Measurements from ENCODE around the gene GRIN2C.

The GRIN2C gene

DNA sequence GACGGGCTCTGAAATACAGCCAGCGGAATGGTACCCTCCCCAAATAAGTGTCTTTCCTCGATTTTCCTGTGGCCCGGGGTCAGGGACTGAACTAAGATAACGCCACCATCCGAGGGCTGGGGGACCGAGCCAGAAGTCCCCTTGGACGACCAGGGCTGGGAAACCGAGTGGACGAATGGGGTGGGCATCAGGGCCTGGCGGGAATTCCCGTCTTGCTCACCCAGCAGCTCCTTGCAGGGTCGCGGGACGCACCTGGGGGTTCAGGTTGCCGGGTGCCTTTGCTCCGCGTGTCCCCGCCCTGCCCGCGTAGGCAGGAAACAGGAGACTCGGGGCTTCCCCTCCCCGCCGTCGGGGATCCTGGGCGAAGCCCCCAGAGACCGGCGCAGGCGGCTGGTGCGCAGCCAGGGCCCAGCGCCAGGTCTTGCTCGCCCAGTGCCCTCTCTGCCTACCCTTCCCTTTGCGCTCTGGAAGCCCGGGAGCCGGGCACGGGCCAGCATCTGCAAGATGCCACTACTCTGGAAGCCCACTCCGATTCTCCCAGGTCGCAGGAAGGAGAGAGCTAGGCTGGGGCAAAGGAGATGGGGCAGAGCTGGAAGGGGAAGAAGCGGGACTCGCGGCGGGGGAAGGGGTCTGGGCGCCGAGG, 665 bp upstream of the GRIN2C start:
- TF ChIP-seq ESRRG (CRISPR knock-in tag; IDR thresholded peaks at IDR 0.05) (no peak), ARNTL (CRISPR knock-in tag; IDR thresholded peaks at IDR 0.05; ENCODE audit: borderline replicate concordance, low read depth) (no peak)
- ATAC-seq, result peak; percentile 9

DNA sequence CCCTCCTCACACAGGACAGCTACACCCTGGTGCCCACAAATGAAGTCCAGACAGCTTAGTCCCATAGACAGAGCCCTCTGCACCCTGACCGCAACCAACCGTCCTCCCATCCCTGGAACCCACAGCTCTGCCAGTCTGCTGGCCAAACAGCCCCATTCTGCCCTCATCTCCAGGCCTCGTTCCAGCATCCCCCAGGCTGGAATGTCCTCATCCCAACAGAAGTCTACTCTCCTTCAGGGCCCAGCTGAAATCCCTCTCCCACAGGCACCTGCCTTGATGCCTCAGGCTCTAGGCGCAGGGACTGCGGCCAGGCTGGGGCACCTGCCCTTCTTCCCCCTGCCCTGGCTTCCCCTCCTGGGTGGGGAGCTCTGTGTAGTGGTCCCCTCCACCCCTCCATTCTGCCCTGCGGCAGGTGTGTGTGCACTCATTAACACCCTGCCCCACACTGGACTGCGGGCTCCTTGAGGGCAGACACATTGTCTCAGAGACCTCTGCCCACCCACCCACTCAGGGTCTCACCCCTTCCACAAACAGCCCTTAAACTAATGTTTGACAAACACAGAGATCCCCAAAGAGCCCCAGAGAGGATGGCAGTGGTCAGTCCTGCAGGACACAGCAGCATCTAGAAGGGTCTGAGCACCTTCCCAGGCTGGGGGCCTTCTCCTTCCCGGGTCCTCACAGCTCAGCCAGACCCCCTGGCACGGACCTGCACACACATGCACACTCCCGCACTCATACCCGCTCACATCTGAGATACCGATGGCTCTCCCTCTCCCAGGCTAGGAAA, 820 bp downstream of the GRIN2C start:
- TF ChIP-seq ISL1 (CRISPR knock-in tag; IDR thresholded peaks at IDR 0.05), result no peak
- TF ChIP-seq, protein P1, sequence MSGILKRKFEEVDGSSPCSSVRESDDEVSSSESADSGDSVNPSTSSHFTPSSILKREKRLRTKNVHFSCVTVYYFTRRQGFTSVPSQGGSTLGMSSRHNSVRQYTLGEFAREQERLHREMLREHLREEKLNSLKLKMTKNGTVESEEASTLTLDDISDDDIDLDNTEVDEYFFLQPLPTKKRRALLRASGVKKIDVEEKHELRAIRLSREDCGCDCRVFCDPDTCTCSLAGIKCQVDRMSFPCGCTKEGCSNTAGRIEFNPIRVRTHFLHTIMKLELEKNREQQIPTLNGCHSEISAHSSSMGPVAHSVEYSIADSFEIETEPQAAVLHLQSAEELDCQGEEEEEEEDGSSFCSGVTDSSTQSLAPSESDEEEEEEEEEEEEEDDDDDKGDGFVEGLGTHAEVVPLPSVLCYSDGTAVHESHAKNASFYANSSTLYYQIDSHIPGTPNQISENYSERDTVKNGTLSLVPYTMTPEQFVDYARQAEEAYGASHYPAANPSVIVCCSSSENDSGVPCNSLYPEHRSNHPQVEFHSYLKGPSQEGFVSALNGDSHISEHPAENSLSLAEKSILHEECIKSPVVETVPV (CRISPR knock-in tag; IDR thresholded peaks at IDR 0.05), result no peak
- no peak for TF ChIP-seq SNAI2 (CRISPR knock-in tag; IDR thresholded peaks at IDR 0.05)
- no peak for ATAC-seq

DNA sequence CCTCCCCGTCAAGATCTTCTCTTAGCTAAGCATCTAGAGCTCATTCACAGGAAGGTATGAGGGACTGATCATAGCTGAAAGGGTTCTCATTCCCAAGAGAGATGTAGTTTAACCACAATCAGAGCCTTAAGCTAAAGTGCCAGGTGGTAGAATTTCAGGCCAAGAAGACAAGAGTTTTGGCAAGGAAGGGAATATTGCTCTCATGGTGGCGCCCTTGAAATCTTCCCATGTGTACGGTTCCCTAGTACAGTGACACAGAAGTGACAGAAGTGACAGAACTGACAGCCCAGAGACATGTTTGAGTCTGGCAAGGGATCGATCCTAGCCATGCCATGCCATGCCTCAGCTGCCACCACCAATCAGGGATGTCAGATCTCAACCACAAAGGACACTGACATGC, 2.5 kb downstream of the GRIN2C start:
- no peak for ATAC-seq

GRCh38 chr17:74856112-74856511, 3.6 kb downstream of the GRIN2C start:
- no peak for ATAC-seq
- TF ChIP-seq, protein P2, sequence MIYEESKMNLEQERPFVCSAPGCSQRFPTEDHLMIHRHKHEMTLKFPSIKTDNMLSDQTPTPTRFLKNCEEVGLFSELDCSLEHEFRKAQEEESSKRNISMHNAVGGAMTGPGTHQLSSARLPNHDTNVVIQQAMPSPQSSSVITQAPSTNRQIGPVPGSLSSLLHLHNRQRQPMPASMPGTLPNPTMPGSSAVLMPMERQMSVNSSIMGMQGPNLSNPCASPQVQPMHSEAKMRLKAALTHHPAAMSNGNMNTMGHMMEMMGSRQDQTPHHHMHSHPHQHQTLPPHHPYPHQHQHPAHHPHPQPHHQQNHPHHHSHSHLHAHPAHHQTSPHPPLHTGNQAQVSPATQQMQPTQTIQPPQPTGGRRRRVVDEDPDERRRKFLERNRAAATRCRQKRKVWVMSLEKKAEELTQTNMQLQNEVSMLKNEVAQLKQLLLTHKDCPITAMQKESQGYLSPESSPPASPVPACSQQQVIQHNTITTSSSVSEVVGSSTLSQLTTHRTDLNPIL (CRISPR knock-in tag; IDR thresholded peaks at IDR 0.05; ENCODE audit: low read depth), result no peak
- TF ChIP-seq SNAI2 (CRISPR knock-in tag; IDR thresholded peaks at IDR 0.05) (no peak), ARNTL (CRISPR knock-in tag; IDR thresholded peaks at IDR 0.05; ENCODE audit: borderline replicate concordance, low read depth) (no peak), GLIS3 (CRISPR knock-in tag; IDR thresholded peaks at IDR 0.05) (no peak), ZNF8 (CRISPR knock-in tag; IDR thresholded peaks at IDR 0.05) (no peak), ISL1 (CRISPR knock-in tag; IDR thresholded peaks at IDR 0.05) (no peak), ZNF70 (CRISPR knock-in tag; IDR thresholded peaks at IDR 0.05) (no peak), TCF4 (CRISPR knock-in tag; IDR thresholded peaks at IDR 0.05; ENCODE audit: borderline replicate concordance) (no peak)
- TF ChIP-seq, protein P1 (CRISPR knock-in tag; IDR thresholded peaks at IDR 0.05), result no peak
- TF ChIP-seq, protein P3, sequence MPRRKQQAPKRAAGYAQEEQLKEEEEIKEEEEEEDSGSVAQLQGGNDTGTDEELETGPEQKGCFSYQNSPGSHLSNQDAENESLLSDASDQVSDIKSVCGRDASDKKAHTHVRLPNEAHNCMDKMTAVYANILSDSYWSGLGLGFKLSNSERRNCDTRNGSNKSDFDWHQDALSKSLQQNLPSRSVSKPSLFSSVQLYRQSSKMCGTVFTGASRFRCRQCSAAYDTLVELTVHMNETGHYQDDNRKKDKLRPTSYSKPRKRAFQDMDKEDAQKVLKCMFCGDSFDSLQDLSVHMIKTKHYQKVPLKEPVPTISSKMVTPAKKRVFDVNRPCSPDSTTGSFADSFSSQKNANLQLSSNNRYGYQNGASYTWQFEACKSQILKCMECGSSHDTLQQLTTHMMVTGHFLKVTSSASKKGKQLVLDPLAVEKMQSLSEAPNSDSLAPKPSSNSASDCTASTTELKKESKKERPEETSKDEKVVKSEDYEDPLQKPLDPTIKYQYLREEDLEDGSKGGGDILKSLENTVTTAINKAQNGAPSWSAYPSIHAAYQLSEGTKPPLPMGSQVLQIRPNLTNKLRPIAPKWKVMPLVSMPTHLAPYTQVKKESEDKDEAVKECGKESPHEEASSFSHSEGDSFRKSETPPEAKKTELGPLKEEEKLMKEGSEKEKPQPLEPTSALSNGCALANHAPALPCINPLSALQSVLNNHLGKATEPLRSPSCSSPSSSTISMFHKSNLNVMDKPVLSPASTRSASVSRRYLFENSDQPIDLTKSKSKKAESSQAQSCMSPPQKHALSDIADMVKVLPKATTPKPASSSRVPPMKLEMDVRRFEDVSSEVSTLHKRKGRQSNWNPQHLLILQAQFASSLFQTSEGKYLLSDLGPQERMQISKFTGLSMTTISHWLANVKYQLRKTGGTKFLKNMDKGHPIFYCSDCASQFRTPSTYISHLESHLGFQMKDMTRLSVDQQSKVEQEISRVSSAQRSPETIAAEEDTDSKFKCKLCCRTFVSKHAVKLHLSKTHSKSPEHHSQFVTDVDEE (CRISPR knock-in tag; IDR thresholded peaks at IDR 0.05), result no peak
- TF ChIP-seq, protein P4, sequence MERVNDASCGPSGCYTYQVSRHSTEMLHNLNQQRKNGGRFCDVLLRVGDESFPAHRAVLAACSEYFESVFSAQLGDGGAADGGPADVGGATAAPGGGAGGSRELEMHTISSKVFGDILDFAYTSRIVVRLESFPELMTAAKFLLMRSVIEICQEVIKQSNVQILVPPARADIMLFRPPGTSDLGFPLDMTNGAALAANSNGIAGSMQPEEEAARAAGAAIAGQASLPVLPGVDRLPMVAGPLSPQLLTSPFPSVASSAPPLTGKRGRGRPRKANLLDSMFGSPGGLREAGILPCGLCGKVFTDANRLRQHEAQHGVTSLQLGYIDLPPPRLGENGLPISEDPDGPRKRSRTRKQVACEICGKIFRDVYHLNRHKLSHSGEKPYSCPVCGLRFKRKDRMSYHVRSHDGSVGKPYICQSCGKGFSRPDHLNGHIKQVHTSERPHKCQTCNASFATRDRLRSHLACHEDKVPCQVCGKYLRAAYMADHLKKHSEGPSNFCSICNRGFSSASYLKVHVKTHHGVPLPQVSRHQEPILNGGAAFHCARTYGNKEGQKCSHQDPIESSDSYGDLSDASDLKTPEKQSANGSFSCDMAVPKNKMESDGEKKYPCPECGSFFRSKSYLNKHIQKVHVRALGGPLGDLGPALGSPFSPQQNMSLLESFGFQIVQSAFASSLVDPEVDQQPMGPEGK (CRISPR knock-in tag; IDR thresholded peaks at IDR 0.05; ENCODE audit: borderline replicate concordance), result no peak

More for the DNA sequence above, 2.5 kb downstream of the GRIN2C start:
- no peak for TF ChIP-seq ZFP3 (CRISPR knock-in tag; IDR thresholded peaks at IDR 0.05)
- TF ChIP-seq CSDC2 (CRISPR knock-in tag; IDR thresholded peaks at IDR 0.05), result no peak
- TF ChIP-seq, protein P3 (CRISPR knock-in tag; IDR thresholded peaks at IDR 0.05), result no peak
